Neural cell (in vitro differentiated cells): ENCODE data around the gene CAMK1D.

Source experiments
- EP300 ChIP-seq: fragments of 450-650 bp; conservative IDR thresholded peaks from 2 replicates; pipeline ENCODE4 v1.6.1; 2014; ENCODE audit warnings: antibody characterized with exemption, mild to moderate bottlenecking, moderate library complexity; ENCODE audit not compliant: poor library complexity, severe bottlenecking
- TAF1 ChIP-seq: IDR thresholded peaks from 2 replicates; pipeline ENCODE4 v1.6.1; 2012; ENCODE audit warnings: low read depth
- TF ChIP-seq, protein P1 (sequence below): fragments of 450-650 bp; IDR thresholded peaks from 2 replicates; pipeline ENCODE4 v1.5.1; 2014; ENCODE audit warnings: antibody characterized with exemption, mild to moderate bottlenecking, moderate library complexity; ENCODE audit not compliant: poor library complexity, severe bottlenecking

DNA sequence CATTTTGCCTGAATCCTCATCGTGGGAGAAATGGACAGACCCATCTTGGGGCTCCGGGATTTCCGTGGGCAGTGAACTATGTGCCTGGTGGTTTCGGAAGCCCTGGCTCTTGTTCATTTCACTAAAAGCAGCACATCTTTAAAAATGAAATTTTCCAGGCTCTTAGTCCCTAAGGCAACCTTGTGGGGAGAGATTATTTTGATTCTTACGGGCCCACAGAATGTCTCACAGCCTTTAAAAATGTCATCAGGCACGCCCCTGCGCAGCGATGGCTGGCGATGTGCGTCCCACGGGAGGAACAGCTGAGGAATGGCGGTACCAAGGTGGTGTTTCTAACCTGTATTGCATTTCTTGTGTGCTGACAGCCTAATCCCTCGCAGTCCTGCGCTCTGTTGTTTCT lies 462.5 kb downstream of the CAMK1D start:
- TF ChIP-seq EP300 (no peak), TAF1 (no peak)
- TF ChIP-seq, protein P1, sequence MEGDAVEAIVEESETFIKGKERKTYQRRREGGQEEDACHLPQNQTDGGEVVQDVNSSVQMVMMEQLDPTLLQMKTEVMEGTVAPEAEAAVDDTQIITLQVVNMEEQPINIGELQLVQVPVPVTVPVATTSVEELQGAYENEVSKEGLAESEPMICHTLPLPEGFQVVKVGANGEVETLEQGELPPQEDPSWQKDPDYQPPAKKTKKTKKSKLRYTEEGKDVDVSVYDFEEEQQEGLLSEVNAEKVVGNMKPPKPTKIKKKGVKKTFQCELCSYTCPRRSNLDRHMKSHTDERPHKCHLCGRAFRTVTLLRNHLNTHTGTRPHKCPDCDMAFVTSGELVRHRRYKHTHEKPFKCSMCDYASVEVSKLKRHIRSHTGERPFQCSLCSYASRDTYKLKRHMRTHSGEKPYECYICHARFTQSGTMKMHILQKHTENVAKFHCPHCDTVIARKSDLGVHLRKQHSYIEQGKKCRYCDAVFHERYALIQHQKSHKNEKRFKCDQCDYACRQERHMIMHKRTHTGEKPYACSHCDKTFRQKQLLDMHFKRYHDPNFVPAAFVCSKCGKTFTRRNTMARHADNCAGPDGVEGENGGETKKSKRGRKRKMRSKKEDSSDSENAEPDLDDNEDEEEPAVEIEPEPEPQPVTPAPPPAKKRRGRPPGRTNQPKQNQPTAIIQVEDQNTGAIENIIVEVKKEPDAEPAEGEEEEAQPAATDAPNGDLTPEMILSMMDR: no peak
